T-cell (primary cell): ENCODE results near the gene ZNF302. TPM values are rescaled to one million over a fixed set of nuclear protein-coding genes. Genes with fewer than 3 reads are reported as not detected.
A peak's percentile ranks its signal among the peaks of the same experiment; 100 is the strongest.

Source experiments
- ATAC-seq, 4 experiments: fragments of 200-7000 bp in 3 of 4; fragments of 150-1000 bp in 1 of 4; cut with Tn5 transposase; replicated peaks in 1 of 4; 1 replicate in 3 of 4; 2 replicates in 1 of 4; pipeline ENCODE4 v1.10.0; 2021; ENCODE audit warnings: moderate library complexity in 3 of 4, mild to moderate bottlenecking in 2 of 4, moderate number of reproducible peaks in 1 of 4
- CTCF ChIA-PET, 2 donors: fragments of 300-600 bp; sonication (Branson Sonifier 250); formaldehyde crosslinking; loops; one replicate each; lab custom pipeline; 2022; ENCODE audit warnings: antibody characterized with exemption in 2 of 2; lab: Charles Lee
- POLR2A ChIA-PET, 2 donors: fragments of 300-600 bp; sonication (Branson Sonifier 250); formaldehyde crosslinking; loops; one replicate each; lab custom pipeline; 2022; ENCODE audit warnings: antibody characterized with exemption in 2 of 2; lab: Charles Lee
- DNase-seq, 35 experiments: peaks; one replicate each; pipeline versions ENCODE4 v3.0.0 to v3.0.0-alpha.2; 2013 to 2023
- H3K27ac ChIP-seq: one replicate; pipeline ENCODE4 v1.5.1; 2013; ENCODE audit warnings: low read length
- H3K27me3 ChIP-seq, 2 experiments: replicated peaks in 1 of 2; 1 replicate in 1 of 2; 2 replicates in 1 of 2; pipeline versions ENCODE4 v1.6.1 to v1.7.0; 2013; ENCODE audit warnings: low read length in 1 of 2, mixed read lengths in 1 of 2; ENCODE audit not compliant: control insufficient read depth in 2 of 2, insufficient read depth in 2 of 2; ENCODE audit errors: extremely low read depth in 1 of 2
- H3K36me3 ChIP-seq, 2 donors: 1 replicate in 1 of 2; 2 replicates in 1 of 2; pipeline versions ENCODE4 v1.6.1 to v1.7.0; 2013; ENCODE audit warnings: low read length in 1 of 2; ENCODE audit not compliant: control insufficient read depth in 2 of 2, insufficient read depth in 1 of 2; ENCODE audit errors: extremely low read depth in 1 of 2
- H3K4me1 ChIP-seq, 2 experiments: 1 replicate in 1 of 2; 2 replicates in 1 of 2; pipeline versions ENCODE4 v1.6.1 to v1.7.0; 2013; ENCODE audit warnings: low read length in 2 of 2, mixed read lengths in 1 of 2; ENCODE audit not compliant: insufficient read depth in 2 of 2, control insufficient read depth in 1 of 2; ENCODE audit errors: extremely low read depth in 1 of 2
- H3K4me3 ChIP-seq, 2 donors: 1 replicate in 1 of 2; 2 replicates in 1 of 2; pipeline versions ENCODE4 v1.5.1 to v1.7.0; 2013; ENCODE audit warnings: mild to moderate bottlenecking in 2 of 2, low read length in 1 of 2, moderate library complexity in 1 of 2; ENCODE audit not compliant: control insufficient read depth in 1 of 2; ENCODE audit errors: extremely low read depth in 1 of 2
- H3K9me3 ChIP-seq: 2 replicates; pipeline ENCODE4 v1.7.0; 2013
- H3K27ac Mint-ChIP-seq, 2 donors: one replicate each; pipeline ENCODE4 v1.8.0; 2020 to 2021; ENCODE audit warnings: mild to moderate bottlenecking in 2 of 2, mixed read lengths in 2 of 2
- H3K27me3 Mint-ChIP-seq, 2 donors: one replicate each; pipeline ENCODE4 v1.8.0; 2021 to 2022; ENCODE audit warnings: mixed read lengths in 2 of 2
- H3K36me3 Mint-ChIP-seq: one replicate; pipeline ENCODE4 v1.8.0; 2021; ENCODE audit warnings: mixed read lengths
- H3K4me1 Mint-ChIP-seq, 3 donors: one replicate each; pipeline ENCODE4 v1.8.0; 2020 to 2022; ENCODE audit warnings: mixed read lengths in 3 of 3, mild to moderate bottlenecking in 1 of 3
- H3K4me3 Mint-ChIP-seq, 3 donors: one replicate each; pipeline ENCODE4 v1.8.0; 2020 to 2022; ENCODE audit warnings: mild to moderate bottlenecking in 3 of 3, mixed read lengths in 3 of 3, moderate library complexity in 3 of 3
- H3K9me3 Mint-ChIP-seq, 3 donors: one replicate each; pipeline ENCODE4 v1.8.0; 2020 to 2022; ENCODE audit warnings: mixed read lengths in 3 of 3
- WGBS: methylation state at CpG from one replicate; pipeline ENCODE4 v1.1.5; 2013; ENCODE audit warnings: missing lambda C conversion rate; ENCODE audit not compliant: insufficient coverage; 5-methylcytosine and 5-hydroxymethylcytosine counted together
- total RNA-seq, 35 experiments: library from RNA in 6 of 35; stranded (reverse) in 6 of 35; fragments of 120-200 nt in 1 of 35; gene quantifications; one replicate each; pipeline versions ENCODE4 v1.2.1 to v1.2.4 and lab custom pipeline; 2013 to 2026

The ZNF302 gene
- total RNA-seq, 5 donors from 2014 or later (not counting 1 experiment from before 2014, with no cell fraction given) = 18.1 to 41.6 (median 35.7) TPM

DNA sequence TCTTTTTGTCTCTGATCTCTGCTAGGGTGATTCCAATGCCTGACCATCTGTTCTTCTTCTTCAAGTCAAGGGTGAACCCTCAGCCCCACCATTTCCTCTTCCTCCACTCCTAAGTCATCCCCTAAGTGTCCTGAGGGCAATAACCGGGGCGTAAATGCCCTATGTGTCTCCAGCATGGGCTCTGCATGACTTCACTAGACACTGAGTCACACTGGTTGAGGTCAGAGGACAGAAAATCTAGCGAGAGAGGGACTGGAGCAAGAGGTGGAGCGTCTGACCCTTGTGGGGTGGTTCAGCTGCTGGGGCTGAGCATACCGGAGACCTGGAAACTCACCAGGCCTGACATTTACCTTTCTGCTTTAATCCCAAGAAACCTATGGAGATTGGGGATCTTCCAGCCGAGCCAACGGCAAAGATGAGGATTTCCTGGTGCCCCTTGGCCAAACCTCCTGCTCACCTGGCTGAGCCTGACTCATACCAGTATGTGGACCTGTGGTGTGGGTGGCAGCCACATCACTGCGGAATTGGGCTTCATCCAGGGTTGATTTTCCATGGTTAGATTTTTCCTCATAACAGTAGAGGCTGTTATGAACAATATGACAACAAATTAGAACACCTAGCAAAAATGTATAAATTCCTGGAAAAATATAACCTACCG is 27.5 kb upstream of the ZNF302 start:
- WGBS = 94% methylated on average over 6 of the region's 9 CpGs
- Mint-ChIP-seq H3K36me3 (peaks cover 21% of the 10 kb centered on the region), H3K27ac (no peak overlapping the region), H3K4me1 (peaks cover 0 to 5% (median 0%) of the 10 kb centered on the region in 3 donors), H3K9me3 (peaks cover 3 to 17% (median 9%) of the 10 kb centered on the region in 3 donors), H3K27me3 (peaks cover 16 to 19% of the 10 kb centered on the region in 2 donors), H3K4me3 (no peak overlapping the region)
- Histone ChIP-seq H3K36me3 (no peaks in the 10 kb centered on the region), H3K27ac (no peak overlapping the region), H3K9me3 (no peaks in the 10 kb centered on the region), H3K4me3 (no peak overlapping the region), H3K4me1 (no peaks in the 10 kb centered on the region), H3K27me3 (peaks cover 0 to 9% of the 10 kb centered on the region in 2 experiments)
- ATAC-seq (no peak), DNase-seq (no peak)
- ChIA-PET POLR2A (no interaction called here), CTCF (no interaction called here)

DNA sequence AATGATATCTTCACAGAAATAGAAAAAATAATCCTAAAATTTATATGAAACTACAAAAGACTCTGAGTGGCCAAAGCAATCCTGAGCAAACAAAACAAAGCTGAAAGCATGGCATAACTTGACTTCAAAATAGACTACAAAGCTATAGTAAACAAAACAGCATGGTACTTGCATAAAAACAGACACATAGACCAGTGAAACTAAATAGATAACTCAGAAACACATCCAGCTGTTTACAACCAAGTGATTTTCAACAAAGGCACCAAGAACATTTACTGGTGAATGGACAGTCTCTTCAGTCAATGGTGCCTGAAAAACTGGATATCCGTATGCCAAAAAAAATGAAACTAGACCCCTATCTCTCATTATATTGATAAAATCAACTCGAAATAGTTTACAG is 25.7 kb upstream of the ZNF302 start:
- peaks cover 16 to 19% of the 10 kb centered on the region in 2 donors for H3K27me3 Mint-ChIP-seq
- CTCF ChIA-PET = no interaction called here

DNA sequence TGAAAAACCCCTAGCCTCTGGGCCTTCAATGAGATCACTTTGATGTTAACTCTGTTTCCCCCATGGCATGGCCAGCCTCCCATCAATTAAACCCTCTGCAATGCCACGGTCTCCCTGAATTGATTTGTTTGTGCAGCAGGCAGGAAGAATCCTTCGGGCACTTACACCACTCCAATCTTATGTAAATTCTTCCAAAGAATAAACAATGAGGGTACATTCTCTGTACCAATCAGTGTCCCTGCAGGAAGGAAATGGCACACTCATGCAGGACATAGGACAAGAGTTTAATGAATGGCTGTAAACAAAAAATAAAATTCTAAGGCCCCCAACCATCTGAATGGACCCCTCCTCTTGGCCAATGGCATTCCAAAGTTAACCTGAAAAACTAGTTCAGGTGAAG is 22.7 kb upstream of the ZNF302 start:
- DNase-seq = no peak
- CTCF ChIA-PET = no interaction called here

More for the DNA sequence above, 25.7 kb upstream of the ZNF302 start:
- peaks cover 28% of the 10 kb centered on the region for H3K36me3 Mint-ChIP-seq
- H3K27ac Mint-ChIP-seq = no peak overlapping the region
- Histone ChIP-seq H3K4me1 (no peaks in the 10 kb centered on the region), H3K27ac (no peak overlapping the region), H3K4me3 (no peak overlapping the region), H3K27me3 (peaks cover 0 to 13% of the 10 kb centered on the region in 2 experiments), H3K9me3 (no peaks in the 10 kb centered on the region), H3K36me3 (no peaks in the 10 kb centered on the region)
- POLR2A ChIA-PET = no interaction called here
- peaks cover 7 to 25% (median 10%) of the 10 kb centered on the region in 3 donors for H3K9me3 Mint-ChIP-seq
- no peak for ATAC-seq
- H3K4me3 Mint-ChIP-seq = no peak overlapping the region
- no peak for DNase-seq
- H3K4me1 Mint-ChIP-seq = peaks cover 0 to 5% (median 0%) of the 10 kb centered on the region in 3 donors
- no CpG with 5 or more reads among the region's 2 CpGs for WGBS

DNA sequence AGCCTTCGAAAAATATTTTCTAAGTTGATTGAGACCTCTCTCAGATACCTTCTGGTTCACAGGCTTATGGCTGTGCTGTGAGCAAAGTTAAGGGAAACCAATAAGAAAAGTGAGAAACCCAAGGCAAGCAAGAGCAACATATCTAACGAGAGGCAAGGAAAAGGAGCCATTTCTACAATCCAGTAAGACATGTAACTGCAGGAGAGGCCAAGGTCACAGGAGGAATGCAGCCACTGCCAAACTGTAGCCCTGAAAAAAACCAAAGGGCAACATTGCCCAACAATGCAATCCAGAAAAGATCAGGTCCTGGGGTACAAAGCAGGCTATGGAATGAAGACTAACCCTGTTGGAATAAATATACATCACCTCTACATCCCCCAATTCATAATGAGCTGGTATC is 21.8 kb upstream of the ZNF302 start:
- peaks cover 7 to 24% (median 17%) of the 10 kb centered on the region in 3 donors for H3K9me3 Mint-ChIP-seq

More for the DNA sequence above, 22.7 kb upstream of the ZNF302 start:
- H3K36me3 Mint-ChIP-seq = peaks cover 23% of the 10 kb centered on the region
- Histone ChIP-seq H3K4me1 (no peaks in the 10 kb centered on the region), H3K4me3 (no peak overlapping the region), H3K9me3 (no peaks in the 10 kb centered on the region), H3K27me3 (peaks cover 0 to 8% of the 10 kb centered on the region in 2 experiments), H3K36me3 (no peaks in the 10 kb centered on the region), H3K27ac (no peak overlapping the region)
- peaks cover 16 to 17% of the 10 kb centered on the region in 2 donors for H3K27me3 Mint-ChIP-seq
- no peak overlapping the region for H3K27ac Mint-ChIP-seq
- POLR2A ChIA-PET = no interaction called here
- no peaks in the 10 kb centered on the region for H3K4me1 Mint-ChIP-seq
- no peak overlapping the region for H3K4me3 Mint-ChIP-seq
- WGBS = no CpG with 5 or more reads among the region's 2 CpGs
- ATAC-seq = no peak
- H3K9me3 Mint-ChIP-seq = peaks cover 7 to 25% (median 17%) of the 10 kb centered on the region in 3 donors

DNA sequence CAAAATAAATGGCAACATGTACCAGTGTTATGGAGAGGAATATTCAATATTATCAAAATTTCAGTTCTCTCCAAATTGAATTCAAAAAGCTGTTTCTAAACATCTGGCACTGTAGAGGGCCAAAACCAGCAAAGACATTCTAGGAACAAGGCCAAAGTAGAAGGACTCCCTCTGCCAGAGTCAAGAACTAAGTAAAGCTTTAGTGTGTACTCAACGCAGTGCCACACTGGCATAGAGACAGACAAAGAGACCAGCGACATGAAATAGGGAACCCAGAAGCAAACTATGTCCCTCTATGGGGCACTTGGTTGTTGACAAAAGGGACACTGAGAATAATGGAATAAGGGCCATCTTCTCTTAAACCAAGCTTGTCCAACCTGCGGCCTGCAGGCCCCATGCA is 16.1 kb upstream of the ZNF302 start:
- ChIA-PET CTCF (interaction anchor here in 1 of 2 donors (0.9 kb wide), 1 partner anchor 22 kb away, joined by 3 read pairs; no protein-coding TSS in a partner anchor), POLR2A (no interaction called here)
- H3K27me3 ChIP-seq = peaks cover 0 to under 1% of the 10 kb centered on the region in 2 experiments
- peaks cover 4% of the 10 kb centered on the region for H3K36me3 Mint-ChIP-seq
- no peak overlapping the region for H3K4me3 Mint-ChIP-seq
- no peak for ATAC-seq
- peaks cover 9 to 20% (median 13%) of the 10 kb centered on the region in 3 donors for H3K4me1 Mint-ChIP-seq
- H3K9me3 Mint-ChIP-seq = peaks cover 0 to 8% (median 0%) of the 10 kb centered on the region in 3 donors
- H3K27me3 Mint-ChIP-seq = peaks cover 4 to 6% of the 10 kb centered on the region in 2 donors
- H3K4me3 ChIP-seq = no peak overlapping the region
- DNase-seq = no peak
- WGBS = 92% methylated on average over 2 of the region's 3 CpGs
- H3K36me3 ChIP-seq = no peaks in the 10 kb centered on the region
- H3K9me3 ChIP-seq = no peaks in the 10 kb centered on the region
- H3K27ac ChIP-seq = no peak overlapping the region
- H3K27ac Mint-ChIP-seq = no peak overlapping the region
- peaks cover 0 to 9% of the 10 kb centered on the region in 2 experiments for H3K4me1 ChIP-seq

More for the DNA sequence above, 21.8 kb upstream of the ZNF302 start:
- peaks cover 0 to 3% of the 10 kb centered on the region in 2 experiments for H3K27me3 ChIP-seq
- Mint-ChIP-seq H3K27me3 (peaks cover 12 to 15% of the 10 kb centered on the region in 2 donors), H3K4me1 (no peaks in the 10 kb centered on the region), H3K36me3 (peaks cover 22% of the 10 kb centered on the region), H3K27ac (no peak overlapping the region), H3K4me3 (no peak overlapping the region)
- no peaks in the 10 kb centered on the region for H3K36me3 ChIP-seq
- ATAC-seq (no peak), DNase-seq (no peak)
- POLR2A ChIA-PET = no interaction called here
- no peak overlapping the region for H3K27ac ChIP-seq
- H3K4me1 ChIP-seq = no peaks in the 10 kb centered on the region
- WGBS = 83% methylated on average over 1 of the region's 2 CpGs
- no peak overlapping the region for H3K4me3 ChIP-seq
- CTCF ChIA-PET = no interaction called here
- H3K9me3 ChIP-seq = no peaks in the 10 kb centered on the region

DNA sequence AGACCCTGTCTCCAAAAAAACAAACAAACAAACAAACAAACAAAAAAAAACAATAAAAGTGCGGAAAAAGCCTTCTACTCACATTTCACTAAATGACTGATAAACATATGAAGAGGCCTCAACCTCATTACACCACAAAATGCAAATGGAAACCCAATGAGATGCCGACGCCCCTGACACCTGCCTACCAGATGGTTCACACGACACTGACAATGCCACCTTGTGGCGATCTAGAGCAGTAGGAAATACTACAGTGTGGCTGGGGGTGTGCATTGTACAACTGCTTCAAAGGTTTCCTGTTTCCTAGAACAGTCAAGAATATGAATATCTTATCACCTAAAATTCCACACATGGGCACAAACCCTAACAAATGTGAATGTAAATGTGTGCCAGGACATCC is 14.6 kb upstream of the ZNF302 start:
- Mint-ChIP-seq H3K9me3 (peaks cover 0 to 2% (median 0%) of the 10 kb centered on the region in 3 donors), H3K27ac (peak overlapping the region in 1 of 2 donors; percentile 64), H3K27me3 (peaks cover 1 to 3% of the 10 kb centered on the region in 2 donors), H3K4me1 (peaks cover 19 to 33% (median 25%) of the 10 kb centered on the region in 3 donors), H3K4me3 (peak overlapping the region in 1 of 3 donors; percentile 12), H3K36me3 (peaks cover 1% of the 10 kb centered on the region)
- ChIA-PET CTCF (interaction anchor here in 1 of 2 donors (1.1 kb wide), 1 partner anchor 14 kb away, joined by 3 read pairs; the partner anchor contains the start of gene ZNF302), POLR2A (interaction anchor here in 1 of 2 donors (0.7 kb wide), 1 partner anchor 15 kb away, joined by 3 read pairs; no protein-coding TSS in a partner anchor)
- Histone ChIP-seq H3K27ac (no peak overlapping the region), H3K4me1 (peaks cover 0 to 22% of the 10 kb centered on the region in 2 experiments), H3K36me3 (no peaks in the 10 kb centered on the region), H3K4me3 (no peak overlapping the region), H3K27me3 (peaks cover 0 to 5% of the 10 kb centered on the region in 2 experiments), H3K9me3 (no peaks in the 10 kb centered on the region)
- ATAC-seq = peak; percentile 94 to 99 (median 97)
- 40% methylated on average over 1 of the region's 5 CpGs for WGBS
- peak in 33 of 35 experiments; percentile 11 to 73 (median 43) for DNase-seq
